Medulla oblongata (tissue), 1 donor: ENCODE results near the gene ANGPTL7.
A peak's percentile ranks its signal among the peaks of the same experiment; 100 is the strongest.

Source experiments
- DNase-seq: peaks from one replicate; pipeline ENCODE4 v3.0.0-alpha.2; 2015; ENCODE audit errors: extremely low spot score

ANGPTL7 gene

DNA sequence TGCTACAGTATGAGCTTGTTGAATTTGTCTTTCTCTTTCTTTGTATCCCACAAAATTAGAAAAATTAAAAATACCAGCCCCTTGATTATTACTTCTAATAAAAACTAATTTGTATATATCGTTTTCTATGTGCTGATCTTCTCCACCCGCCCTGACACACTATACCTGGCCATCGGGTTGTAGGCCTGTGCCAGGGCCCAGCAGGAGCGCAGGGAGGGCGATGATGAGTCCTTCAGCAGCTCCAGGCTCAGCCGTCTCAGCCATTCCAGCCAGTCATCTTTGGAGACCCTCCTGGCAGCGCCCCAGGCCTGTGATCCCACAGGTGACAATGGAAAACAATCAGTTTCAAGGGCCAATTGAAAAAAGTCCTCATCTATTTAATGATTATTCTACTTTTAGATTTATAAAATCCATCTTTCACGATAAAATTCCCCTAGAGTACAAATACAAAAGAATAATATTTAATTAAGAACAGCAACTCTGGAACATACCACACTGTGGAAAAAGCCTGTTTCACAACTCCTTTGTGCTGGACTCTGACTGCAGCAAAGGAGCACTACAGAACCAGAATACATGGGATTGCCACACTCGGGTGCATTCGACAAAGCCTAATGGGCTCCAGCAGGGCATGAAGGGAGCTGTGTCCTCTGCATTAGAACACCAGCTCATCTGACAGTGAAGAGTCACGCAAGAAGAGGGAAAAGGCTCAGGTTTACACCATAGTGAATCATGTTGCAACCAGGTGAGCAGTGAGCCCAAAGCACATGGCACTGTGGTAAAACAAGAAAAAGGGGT lies 15.4 kb downstream of the ANGPTL7 start:
- DNase-seq, result no peak

DNA sequence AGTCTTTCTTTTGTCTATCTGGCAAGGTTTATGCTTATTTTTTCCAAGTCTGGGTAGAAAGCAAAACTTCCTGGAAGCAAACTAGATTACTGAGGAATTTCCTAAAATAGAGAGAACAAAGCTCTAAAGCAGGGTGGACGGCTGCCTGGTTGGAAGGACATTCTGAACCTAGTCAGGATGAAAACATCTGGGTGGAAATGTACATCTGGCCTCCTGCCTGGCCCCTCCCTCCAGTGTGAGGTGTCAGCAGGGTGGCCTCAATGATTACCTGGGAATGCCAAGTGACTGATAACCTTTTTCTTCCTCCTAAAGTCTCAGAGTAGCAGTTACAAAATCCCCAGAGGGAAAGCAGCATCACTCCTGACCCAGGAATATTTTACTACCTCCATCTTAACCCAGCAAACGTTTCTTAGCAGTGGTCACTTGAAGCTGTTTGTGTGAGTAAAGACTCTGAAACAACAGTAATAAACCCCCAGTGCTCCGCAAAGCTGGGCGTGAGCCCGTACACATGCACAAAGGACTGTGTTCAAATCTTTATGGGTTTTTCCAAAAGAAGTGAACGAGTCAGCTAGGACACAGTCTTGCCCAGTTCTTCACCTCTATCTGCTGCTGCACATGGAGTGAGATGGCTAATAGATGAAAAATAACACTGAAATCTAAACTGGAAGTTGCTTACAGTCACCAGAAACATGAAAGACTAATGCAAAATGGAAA lies 18.9 kb downstream of the ANGPTL7 start:
- no peak for DNase-seq

GRCh38 chr1:11211461-11211860 lies 22.3 kb downstream of the ANGPTL7 start:
- no peak for DNase-seq

- peak; percentile 86 for DNase-seq
These were observed 22.9 kb downstream of the ANGPTL7 start for GRCh38 chr1:11211925-11212587.

DNA sequence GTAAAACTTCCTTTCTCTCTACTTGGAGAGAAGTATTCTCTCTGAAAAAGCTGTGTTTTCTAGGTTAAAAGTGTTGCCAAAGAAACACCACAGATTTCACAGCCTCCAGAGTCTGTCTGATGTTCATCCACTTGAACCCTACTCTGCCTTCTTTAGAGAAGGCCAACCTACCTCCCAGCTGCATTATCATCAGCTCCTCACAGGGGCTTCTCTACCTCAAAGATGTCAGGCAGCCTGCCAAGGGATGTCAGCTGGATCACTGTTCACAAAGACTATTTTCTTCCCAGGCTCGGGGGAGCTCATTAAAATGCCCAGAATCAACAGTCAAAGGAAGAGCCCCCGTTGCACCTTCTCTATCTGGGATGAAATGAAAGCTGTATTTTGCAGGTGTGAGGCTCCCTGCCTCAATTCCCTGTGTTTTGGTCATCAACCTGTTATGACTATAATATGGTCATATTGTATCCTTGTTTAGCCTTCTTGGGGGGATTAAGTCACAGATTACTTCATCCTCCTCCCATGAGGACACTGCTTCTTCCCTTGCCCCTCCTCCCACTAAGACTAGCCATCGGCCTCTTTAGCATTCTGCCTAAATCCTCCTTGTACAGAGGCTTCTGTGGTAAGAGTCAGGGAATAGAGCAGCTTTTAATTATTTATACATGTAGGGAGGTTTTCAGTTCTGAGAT lies 25.7 kb downstream of the ANGPTL7 start:
- DNase-seq, result peak; percentile 12

- DNase-seq, result peak; percentile 29
These were observed 26.3 kb downstream of the ANGPTL7 start for GRCh38 chr1:11215381-11216005.

DNA sequence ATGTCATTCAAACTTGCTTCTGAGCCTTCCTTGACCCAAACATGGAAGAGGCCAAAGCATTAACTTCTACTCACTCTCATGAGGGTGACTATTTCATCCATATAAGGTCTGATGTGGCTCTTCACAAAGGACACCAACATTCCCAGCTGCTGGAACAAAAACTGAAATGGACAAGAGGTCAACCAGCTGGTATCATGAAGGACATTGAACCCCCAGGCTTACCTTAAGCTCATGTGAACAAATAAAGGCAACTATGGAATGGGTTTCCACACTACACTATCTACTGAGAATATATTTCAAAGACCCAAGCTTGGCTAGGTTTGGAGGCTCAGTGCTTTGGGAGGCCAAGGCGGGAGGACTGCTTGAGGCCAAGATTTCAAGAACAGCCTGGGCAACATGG lies 26.9 kb downstream of the ANGPTL7 start:
- DNase-seq, result no peak

DNA sequence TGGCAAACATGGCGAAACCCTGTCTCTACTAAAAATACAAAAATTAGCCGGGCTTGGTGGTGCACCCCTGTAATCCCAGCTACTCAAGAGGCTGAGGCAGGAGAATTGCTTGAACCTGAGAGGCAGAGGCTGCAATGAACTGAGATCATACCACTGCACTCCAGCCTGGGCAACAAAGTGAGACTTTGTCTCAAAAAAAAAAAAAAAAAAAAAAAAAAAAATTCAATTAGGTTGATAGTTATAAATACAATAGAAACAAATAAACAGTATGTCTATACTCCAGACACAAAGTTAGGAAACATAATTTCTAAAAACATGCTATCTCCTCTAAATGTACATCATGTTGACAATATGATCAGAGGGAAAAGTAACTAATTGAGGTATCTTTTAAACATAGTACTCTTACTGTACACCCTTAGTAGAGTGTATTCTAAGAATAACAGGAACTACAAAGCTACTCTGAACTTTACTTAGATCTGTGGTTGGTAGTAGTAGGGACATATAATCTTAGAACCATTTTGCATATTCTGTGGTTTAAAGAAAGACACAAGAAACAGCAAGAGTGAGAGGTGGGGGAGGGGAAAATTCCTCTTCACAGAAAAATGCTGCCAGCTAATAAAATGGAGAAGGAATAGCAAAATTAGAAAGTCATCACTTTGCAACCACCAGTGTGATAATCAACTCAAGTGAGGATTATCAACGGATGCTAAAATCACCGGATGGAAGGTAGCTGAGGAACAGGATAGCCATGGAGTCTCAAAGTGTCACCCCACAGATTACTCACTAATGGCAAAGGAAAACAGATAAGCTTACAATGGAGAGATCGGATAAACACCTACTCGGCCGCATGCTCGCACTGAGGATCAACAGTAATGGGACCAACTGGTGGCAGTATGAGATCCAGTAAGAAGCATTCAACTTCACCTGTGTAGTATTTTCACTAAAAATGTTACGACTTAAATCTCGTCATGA lies 38.2 kb downstream of the ANGPTL7 start:
- no peak for DNase-seq

DNA sequence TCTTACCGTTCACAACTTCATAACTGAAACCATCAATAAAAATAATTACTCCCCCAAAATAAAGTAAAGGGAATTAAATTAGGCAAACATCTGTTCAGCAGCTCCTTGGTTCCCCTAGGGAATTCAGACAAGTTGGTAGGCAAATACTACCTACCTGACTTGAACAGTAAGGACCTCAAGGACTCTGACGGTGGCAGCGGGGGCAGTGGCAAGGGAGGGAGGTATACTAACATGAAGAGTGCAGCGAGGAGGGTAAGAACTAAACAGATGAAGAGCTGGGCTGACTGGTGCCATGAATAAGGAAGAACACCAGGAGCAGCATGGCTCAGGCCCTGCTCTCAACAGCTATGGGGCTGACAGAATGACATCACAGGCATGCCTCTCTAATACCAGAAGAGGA lies 40.0 kb downstream of the ANGPTL7 start:
- no peak for DNase-seq

GRCh38 chr1:11233208-11233607 lies 44.1 kb downstream of the ANGPTL7 start:
- no peak for DNase-seq

- DNase-seq, result no peak
These were observed 48.2 kb downstream of the ANGPTL7 start for GRCh38 chr1:11237356-11237755.

DNA sequence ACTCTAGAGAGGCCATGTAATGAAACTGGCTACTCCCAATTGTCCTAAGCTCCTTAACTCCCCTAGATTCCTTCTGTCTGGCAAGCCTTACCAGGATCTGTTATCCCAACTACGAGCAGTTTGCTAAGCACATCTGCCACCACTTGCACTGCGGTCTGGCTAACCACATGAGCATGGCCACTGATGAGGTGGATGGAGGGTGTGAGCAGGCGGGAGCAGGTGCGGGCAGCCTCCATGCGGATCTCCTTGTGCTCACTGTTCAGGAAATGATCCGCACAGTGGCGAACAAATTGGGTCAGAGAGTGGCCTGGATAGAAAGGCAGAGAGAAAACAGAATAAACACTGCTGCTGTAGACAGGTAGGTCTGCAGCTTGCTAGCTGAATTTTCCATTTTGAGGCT lies 49.2 kb downstream of the ANGPTL7 start:
- no peak for DNase-seq

DNA sequence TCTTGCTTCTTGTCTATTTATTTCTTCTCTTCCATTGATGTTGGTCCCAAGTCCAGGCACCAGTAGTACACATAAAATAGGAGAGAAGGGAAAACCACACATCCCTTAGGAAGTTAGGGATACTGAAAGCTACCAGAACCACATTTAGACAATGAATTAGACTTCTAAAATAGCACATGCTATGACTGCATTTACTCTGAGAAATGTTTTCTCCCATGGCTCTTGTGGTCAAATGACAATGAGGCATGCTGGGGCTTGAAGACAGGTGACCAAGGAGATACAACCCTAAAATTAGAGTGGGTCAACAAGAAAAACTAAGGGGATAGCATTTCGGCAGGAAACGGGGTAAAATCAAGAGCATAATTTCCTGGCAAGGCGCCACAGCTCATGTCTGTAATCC lies 56.1 kb downstream of the ANGPTL7 start:
- no peak for DNase-seq
